BJ (cell line): ENCODE measurements around the gene SPRY2. TPM values are rescaled to one million over a fixed set of nuclear protein-coding genes. Genes with fewer than 3 reads are reported as not detected.

Source experiments
- CTCF ChIA-PET: fragments of 350-600 bp; formaldehyde crosslinking; extraction: SDS; loops from one replicate; lab custom pipeline; 2021; ENCODE audit warnings: antibody characterized with exemption, inconsistent platforms; lab: Yijun Ruan, JAX
- POLR2A ChIA-PET: fragments of 300-600 bp; sonication (Branson Sonifier 250); formaldehyde crosslinking; extraction: SDS; loops from one replicate; lab custom pipeline; 2021; ENCODE audit warnings: antibody characterized with exemption; lab: Charles Lee
- DNase-seq: peaks from one replicate; pipeline ENCODE4 v3.0.0-alpha.2; 2011; ENCODE audit warnings: low read depth
- H3K27me3 ChIP-seq: 2 replicates; pipeline ENCODE4 v1.6.0; 2011; ENCODE audit warnings: low read length; ENCODE audit not compliant: control insufficient read depth, insufficient read depth
- H3K36me3 ChIP-seq: 2 replicates; pipeline ENCODE4 v1.5.1; 2011; ENCODE audit warnings: low read length; ENCODE audit not compliant: control insufficient read depth, insufficient read depth
- H3K4me3 ChIP-seq: 2 replicates; pipeline ENCODE4 v1.5.1; 2011; ENCODE audit warnings: low read depth, mild to moderate bottlenecking, control low read depth, low read length
- CTCF ChIP-seq: IDR thresholded peaks from 2 replicates; pipeline ENCODE4 v1.5.1; 2011; ENCODE audit warnings: low read depth, mild to moderate bottlenecking, control low read depth, inconsistent platforms, low read length, moderate library complexity; ENCODE audit not compliant: insufficient read depth
- polyA plus RNA-seq: library from polyadenylated mRNA; depleted of rRNA; stranded (reverse); fragments of >200 nt; gene quantifications from 2 replicates; pipeline ENCODE4 v1.2.3, GENCODE V29; 2011

The SPRY2 gene
- polyA plus RNA-seq, 1 experiment: 21.0 TPM

- Histone ChIP-seq H3K36me3 (no peaks in the 10 kb centered on the region), H3K4me3 (no peak overlapping the region), H3K27me3 (no peaks in the 10 kb centered on the region)
- TF ChIP-seq CTCF: no peak
- no peak for DNase-seq
- CTCF ChIA-PET: interaction anchor here (1.0 kb wide), 1 partner anchor 12 kb away, joined by 3 read pairs; no protein-coding TSS in a partner anchor
- POLR2A ChIA-PET: no interaction called here
Observed at GRCh38 chr13:80309926-80310325, 31.0 kb downstream of the SPRY2 start.

- no peaks in the 10 kb centered on the region for H3K36me3 ChIP-seq
- TF ChIP-seq CTCF: no peak
- POLR2A ChIA-PET: no interaction called here
- H3K27me3 ChIP-seq: no peaks in the 10 kb centered on the region
- CTCF ChIA-PET: no interaction called here
- no peak overlapping the region for H3K4me3 ChIP-seq
- DNase-seq: no peak
Observed at GRCh38 chr13:80307401-80307987, 33.4 kb downstream of the SPRY2 start.

GRCh38 chr13:80306337-80306972 is 34.5 kb downstream of the SPRY2 start:
- Histone ChIP-seq H3K27me3 (no peaks in the 10 kb centered on the region), H3K36me3 (no peaks in the 10 kb centered on the region), H3K4me3 (no peak overlapping the region)
- POLR2A ChIA-PET: no interaction called here
- TF ChIP-seq CTCF: no peak
- CTCF ChIA-PET: no interaction called here
- DNase-seq: no peak

- no peaks in the 10 kb centered on the region for H3K27me3 ChIP-seq
- DNase-seq: no peak
- POLR2A ChIA-PET: no interaction called here
Observed at GRCh38 chr13:80305737-80306136, 35.2 kb downstream of the SPRY2 start.

More at GRCh38 chr13:80305737-80306136, 35.2 kb downstream of the SPRY2 start:
- TF ChIP-seq CTCF: no peak
- CTCF ChIA-PET: interaction anchor here (0.7 kb wide), 1 partner anchor 22 kb away, joined by 4 read pairs; no protein-coding TSS in a partner anchor
- Histone ChIP-seq H3K36me3 (no peaks in the 10 kb centered on the region), H3K4me3 (no peak overlapping the region)
